Transverse colon (tissue), 3 donors: ENCODE data around the gene SPEG.

Experiments
- CTCF ChIP-seq, 5 experiments: fragments of 200-600 bp in 3 of 5; fragments of 450-650 bp in 2 of 5; sonication (generic) in 3 of 5; IDR thresholded peaks; 1 replicate in 2 of 5; 2 replicates in 3 of 5; pipeline ENCODE4 v1.5.1; 2016 to 2017; ENCODE audit warnings: antibody characterized with exemption in 5 of 5, inconsistent platforms in 3 of 5, mild to moderate bottlenecking in 2 of 5, moderate library complexity in 1 of 5
- EP300 ChIP-seq: sonication (generic); formaldehyde crosslinking; IDR thresholded peaks from one replicate; pipeline ENCODE4 v1.6.1; 2017; ENCODE audit warnings: antibody characterized with exemption, low read depth
- POLR2A ChIP-seq: fragments of 450-650 bp; IDR thresholded peaks from one replicate; pipeline ENCODE4 v1.6.1; 2016; ENCODE audit warnings: antibody characterized with exemption, mild to moderate bottlenecking, moderate library complexity

GRCh38 chr2:219536425-219536824 is 101.8 kb downstream of the SPEG start:
- no peak for TF ChIP-seq CTCF (IDR thresholded peaks at IDR 0.05)
- TF ChIP-seq EP300, result no peak
- TF ChIP-seq POLR2A, result no peak
